ENCODE measurements around the gene RILPL2.
"Not testable (repeated sequence)": the region's sequence is repeated elsewhere in the genome, so short reads cannot be mapped to it uniquely, and the experiment has no call there.

RILPL2 gene

DNA sequence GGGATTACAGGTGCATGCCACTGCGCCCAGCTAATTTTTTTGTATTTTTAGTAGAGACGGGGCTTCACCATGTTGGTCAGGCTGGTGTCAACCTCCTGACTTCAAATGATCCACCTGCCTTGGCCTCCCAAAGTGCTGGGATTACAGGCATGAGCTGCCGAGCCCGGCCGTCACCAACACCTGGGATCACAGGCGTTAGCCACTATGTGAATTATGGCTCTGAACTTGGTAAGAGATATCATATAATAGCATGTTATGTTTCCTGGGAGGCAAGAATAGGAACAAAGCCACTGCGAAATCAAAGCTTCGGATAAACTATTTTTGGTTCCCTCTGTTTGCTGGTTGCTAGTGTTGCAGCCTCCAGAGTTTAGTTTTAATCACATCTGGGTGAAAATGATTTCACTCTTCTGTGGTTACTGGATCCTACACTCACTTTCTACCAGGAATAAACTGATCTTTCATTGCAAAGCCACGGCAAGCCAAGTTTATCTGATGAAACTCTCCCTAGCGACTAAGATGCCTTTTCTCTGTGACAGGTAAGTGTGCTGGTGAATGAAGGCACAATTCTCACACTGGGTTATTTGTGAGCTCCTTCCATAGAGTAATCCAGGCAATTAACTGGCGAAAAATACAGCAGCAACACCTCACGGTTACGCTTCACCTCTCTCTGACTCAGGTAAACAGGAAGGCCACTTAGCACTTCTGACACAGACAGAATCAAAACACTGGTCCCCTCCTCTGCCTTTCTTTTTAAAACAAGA lies 38.2 kb upstream of the RILPL2 start:
- no peaks in the 10 kb centered on the region for H3K4me1 ChIP-seq (ENCODE audit: control insufficient read depth, insufficient read depth, low read length)
- no peaks in the 10 kb centered on the region for H3K27me3 ChIP-seq (ENCODE audit: control insufficient read depth, insufficient read depth, low read length)
- no peaks in the 10 kb centered on the region for H3K36me3 ChIP-seq (ENCODE audit: control insufficient read depth, insufficient read depth, low read length)
- H3K27ac ChIP-seq (ENCODE audit: low read length), result no peak overlapping the region
- no peaks in the 10 kb centered on the region for H3K9me3 ChIP-seq (ENCODE audit: control insufficient read depth, insufficient read depth, low read length)
- no peak overlapping the region for H3K4me3 ChIP-seq (ENCODE audit: low read length)
- no CpG with 5 or more reads among the region's 13 CpGs for WGBS (ENCODE audit: insufficient coverage, insufficient read length)
- no peak for DNase-seq (ENCODE audit: low read depth, low spot score)

GRCh38 chr12:123472438-123472849 lies 36.0 kb upstream of the RILPL2 start:
- H3K27ac ChIP-seq (ENCODE audit: low read length), result no peak overlapping the region
- no peaks in the 10 kb centered on the region for H3K27me3 ChIP-seq (ENCODE audit: control insufficient read depth, insufficient read depth, low read length)
- no peak for DNase-seq (ENCODE audit: low read depth, low spot score)
- no CpG with 5 or more reads among the region's 12 CpGs for WGBS (ENCODE audit: insufficient coverage, insufficient read length)
- no peaks in the 10 kb centered on the region for H3K4me1 ChIP-seq (ENCODE audit: control insufficient read depth, insufficient read depth, low read length)
- no peaks in the 10 kb centered on the region for H3K9me3 ChIP-seq (ENCODE audit: control insufficient read depth, insufficient read depth, low read length)
- H3K36me3 ChIP-seq (ENCODE audit: control insufficient read depth, insufficient read depth, low read length), result no peaks in the 10 kb centered on the region
- no peak overlapping the region for H3K4me3 ChIP-seq (ENCODE audit: low read length)

DNA sequence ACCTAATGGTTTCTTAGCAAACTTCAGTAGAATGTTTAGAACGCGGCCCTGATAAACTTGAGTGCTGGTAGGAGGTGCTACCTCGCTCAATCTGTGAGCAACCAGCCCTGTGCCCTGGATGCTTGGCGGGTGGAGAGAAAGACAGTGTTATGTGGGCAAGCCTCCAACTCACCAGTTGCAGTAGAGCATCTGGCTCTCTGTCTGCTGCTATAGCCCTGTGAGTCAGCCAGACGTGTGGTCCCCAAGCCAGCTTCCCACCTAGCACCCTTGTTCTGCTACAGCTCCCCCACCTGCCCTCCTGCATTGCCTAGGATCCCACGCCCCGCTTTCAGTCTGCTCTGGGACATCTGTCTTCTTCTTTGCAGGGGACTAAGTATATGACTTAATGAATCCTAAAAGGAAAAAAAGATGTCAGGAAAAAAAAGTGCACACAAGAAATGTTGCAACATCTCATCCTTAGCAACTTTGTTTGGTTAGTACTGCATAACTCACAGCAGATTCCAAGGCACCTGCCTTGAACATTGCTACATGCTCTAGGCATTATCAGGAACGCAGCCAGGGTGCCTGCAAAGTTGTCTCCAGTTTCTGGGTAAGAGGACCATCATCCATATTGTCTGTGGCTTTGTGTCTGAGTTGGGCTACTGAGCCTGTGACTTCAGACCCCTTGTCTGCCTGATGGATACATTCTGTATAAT lies 35.0 kb upstream of the RILPL2 start:
- H3K4me3 ChIP-seq (ENCODE audit: low read length), result no peak overlapping the region
- DNase-seq (ENCODE audit: low read depth, low spot score), result no peak
- H3K9me3 ChIP-seq (ENCODE audit: control insufficient read depth, insufficient read depth, low read length), result no peaks in the 10 kb centered on the region
- H3K36me3 ChIP-seq (ENCODE audit: control insufficient read depth, insufficient read depth, low read length), result no peaks in the 10 kb centered on the region
- H3K27ac ChIP-seq (ENCODE audit: low read length), result no peak overlapping the region
- WGBS (ENCODE audit: insufficient coverage, insufficient read length), result no CpG with 5 or more reads among the region's 8 CpGs
- H3K4me1 ChIP-seq (ENCODE audit: control insufficient read depth, insufficient read depth, low read length), result no peaks in the 10 kb centered on the region
- no peaks in the 10 kb centered on the region for H3K27me3 ChIP-seq (ENCODE audit: control insufficient read depth, insufficient read depth, low read length)

DNA sequence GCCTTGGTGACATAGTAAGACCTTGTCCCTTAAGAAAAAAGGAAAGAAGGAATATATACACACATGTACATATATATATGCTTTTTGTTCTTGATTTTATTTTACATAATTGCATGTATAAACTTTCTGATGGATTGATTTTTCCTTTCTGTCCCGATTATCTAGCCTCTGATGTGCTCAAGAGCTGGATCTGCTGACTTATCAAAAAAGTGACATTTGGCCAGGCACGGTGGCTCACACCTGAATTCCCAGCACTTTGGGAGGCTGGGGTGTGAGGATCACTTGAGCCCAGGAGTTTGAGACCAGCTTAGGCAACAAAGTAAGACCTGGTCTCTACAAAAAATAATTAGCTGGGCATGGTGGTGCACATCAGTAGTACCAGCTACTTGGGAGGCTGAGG lies 33.5 kb upstream of the RILPL2 start:
- DNase-seq (ENCODE audit: low read depth, low spot score), result no peak

GRCh38 chr12:123468786-123469185 lies 32.3 kb upstream of the RILPL2 start:
- DNase-seq (ENCODE audit: low read depth, low spot score), result no peak
- H3K4me1 ChIP-seq (ENCODE audit: control insufficient read depth, insufficient read depth, low read length), result no peaks in the 10 kb centered on the region

More for the DNA sequence above, 33.5 kb upstream of the RILPL2 start:
- H3K27me3 ChIP-seq (ENCODE audit: control insufficient read depth, insufficient read depth, low read length), result no peaks in the 10 kb centered on the region
- no CpG with 5 or more reads among the region's 2 CpGs for WGBS (ENCODE audit: insufficient coverage, insufficient read length)
- H3K4me1 ChIP-seq (ENCODE audit: control insufficient read depth, insufficient read depth, low read length), result no peaks in the 10 kb centered on the region
- H3K4me3 ChIP-seq (ENCODE audit: low read length), result no peak overlapping the region
- no peak overlapping the region for H3K27ac ChIP-seq (ENCODE audit: low read length)
- H3K36me3 ChIP-seq (ENCODE audit: control insufficient read depth, insufficient read depth, low read length), result no peaks in the 10 kb centered on the region
- no peaks in the 10 kb centered on the region for H3K9me3 ChIP-seq (ENCODE audit: control insufficient read depth, insufficient read depth, low read length)

DNA sequence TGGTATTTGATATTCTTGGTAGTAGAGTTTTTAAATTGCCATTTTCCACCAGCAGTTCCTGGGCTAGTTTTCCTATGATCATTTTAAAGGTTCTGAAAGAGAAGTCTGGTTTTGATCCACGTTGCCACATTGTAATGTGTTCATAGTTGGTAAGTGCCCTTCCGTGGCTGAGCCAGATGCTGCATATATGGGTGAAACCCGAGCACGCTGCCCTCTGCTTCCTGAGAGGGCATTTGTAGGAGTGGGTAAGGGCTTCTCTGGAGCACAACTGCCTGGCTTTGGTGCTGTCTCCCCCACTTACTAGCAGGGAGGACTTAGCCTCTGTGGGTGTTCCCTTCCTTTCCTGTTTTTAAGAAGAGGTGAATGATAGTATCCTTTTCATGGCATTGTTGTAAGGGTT lies 28.6 kb upstream of the RILPL2 start:
- H3K27ac ChIP-seq (ENCODE audit: low read length), result no peak overlapping the region
- no peak for DNase-seq (ENCODE audit: low read depth, low spot score)
- H3K36me3 ChIP-seq (ENCODE audit: control insufficient read depth, insufficient read depth, low read length), result no peaks in the 10 kb centered on the region
- no CpG with 5 or more reads among the region's 4 CpGs for WGBS (ENCODE audit: insufficient coverage, insufficient read length)
- no peak overlapping the region for H3K4me3 ChIP-seq (ENCODE audit: low read length)
- no peaks in the 10 kb centered on the region for H3K27me3 ChIP-seq (ENCODE audit: control insufficient read depth, insufficient read depth, low read length)
- no peaks in the 10 kb centered on the region for H3K4me1 ChIP-seq (ENCODE audit: control insufficient read depth, insufficient read depth, low read length)
- H3K9me3 ChIP-seq (ENCODE audit: control insufficient read depth, insufficient read depth, low read length), result no peaks in the 10 kb centered on the region

More at GRCh38 chr12:123468786-123469185, 32.3 kb upstream of the RILPL2 start:
- Histone ChIP-seq H3K27me3 (ENCODE audit: control insufficient read depth, insufficient read depth, low read length) (no peaks in the 10 kb centered on the region), H3K9me3 (ENCODE audit: control insufficient read depth, insufficient read depth, low read length) (no peaks in the 10 kb centered on the region), H3K4me3 (ENCODE audit: low read length) (no peak overlapping the region), H3K27ac (ENCODE audit: low read length) (no peak overlapping the region), H3K36me3 (ENCODE audit: control insufficient read depth, insufficient read depth, low read length) (no peaks in the 10 kb centered on the region)
- no CpG with 5 or more reads among the region's 1 CpG for WGBS (ENCODE audit: insufficient coverage, insufficient read length)

- H3K36me3 ChIP-seq (ENCODE audit: control insufficient read depth, insufficient read depth, low read length); H3K27me3 ChIP-seq (ENCODE audit: control insufficient read depth, insufficient read depth, low read length); H3K27ac ChIP-seq (ENCODE audit: low read length); H3K4me3 ChIP-seq (ENCODE audit: low read length); H3K4me1 ChIP-seq (ENCODE audit: control insufficient read depth, insufficient read depth, low read length); H3K9me3 ChIP-seq (ENCODE audit: control insufficient read depth, insufficient read depth, low read length); DNase-seq (ENCODE audit: low read depth, low spot score): not testable (repeated sequence)
- no CpG with 5 or more reads among the region's 11 CpGs for WGBS (ENCODE audit: insufficient coverage, insufficient read length)
Measured at GRCh38 chr12:123463174-123463573, 26.7 kb upstream of the RILPL2 start.

- Histone ChIP-seq H3K27ac (ENCODE audit: low read length) (no peak within 1 kb of the TSS), H3K4me1 (ENCODE audit: control insufficient read depth, insufficient read depth, low read length) (no peaks in the 10 kb centered on the region), H3K36me3 (ENCODE audit: control insufficient read depth, insufficient read depth, low read length) (no peaks in the 10 kb centered on the region), H3K4me3 (ENCODE audit: low read length) (peak within 1 kb of the TSS; percentile 72; the same call in 1 of the 2 replicates), H3K27me3 (ENCODE audit: control insufficient read depth, insufficient read depth, low read length) (no peaks in the 10 kb centered on the region), H3K9me3 (ENCODE audit: control insufficient read depth, insufficient read depth, low read length) (no peaks in the 10 kb centered on the region)
- peak; percentile 60 for DNase-seq (ENCODE audit: low read depth, low spot score)
- no CpG with 5 or more reads among the region's 48 CpGs for WGBS (ENCODE audit: insufficient coverage, insufficient read length)
Measured at GRCh38 chr12:123457980-123458779, 21.7 kb upstream of the RILPL2 start, which contains the start of gene SNRNP35. Gene SNRNP35, plus strand, starts transcription at chr12:123458139. Its CDS starts 7,402 bp downstream, at chr12:123465541.

- H3K27ac ChIP-seq (ENCODE audit: low read length), result no peak overlapping the region
- DNase-seq (ENCODE audit: low read depth, low spot score), result no peak
- H3K36me3 ChIP-seq (ENCODE audit: control insufficient read depth, insufficient read depth, low read length), result no peaks in the 10 kb centered on the region
- no peaks in the 10 kb centered on the region for H3K9me3 ChIP-seq (ENCODE audit: control insufficient read depth, insufficient read depth, low read length)
- H3K4me1 ChIP-seq (ENCODE audit: control insufficient read depth, insufficient read depth, low read length), result no peaks in the 10 kb centered on the region; the same call in 1 of the 2 replicates
- WGBS (ENCODE audit: insufficient coverage, insufficient read length), result no CpG with 5 or more reads among the region's 3 CpGs
- no peaks in the 10 kb centered on the region for H3K27me3 ChIP-seq (ENCODE audit: control insufficient read depth, insufficient read depth, low read length)
- H3K4me3 ChIP-seq (ENCODE audit: low read length), result no peak overlapping the region
Measured at GRCh38 chr12:123453165-123453564, 16.7 kb upstream of the RILPL2 start.

DNA sequence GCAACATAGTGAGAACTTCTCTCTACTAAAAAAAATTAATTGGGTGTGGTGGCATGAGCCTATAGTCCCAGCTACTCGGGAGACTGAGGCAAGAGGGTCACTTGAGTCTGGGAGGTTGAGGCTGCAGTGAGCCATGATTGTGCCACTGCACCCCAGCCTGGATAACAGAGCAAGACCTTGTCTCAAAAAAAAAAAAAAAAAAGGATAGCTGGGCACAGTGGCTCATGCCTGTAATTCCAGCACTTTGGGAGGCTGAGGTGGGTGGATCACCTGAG lies 15.7 kb upstream of the RILPL2 start:
- H3K27me3 ChIP-seq (ENCODE audit: control insufficient read depth, insufficient read depth, low read length); DNase-seq (ENCODE audit: low read depth, low spot score); H3K9me3 ChIP-seq (ENCODE audit: control insufficient read depth, insufficient read depth, low read length); H3K4me3 ChIP-seq (ENCODE audit: low read length); H3K4me1 ChIP-seq (ENCODE audit: control insufficient read depth, insufficient read depth, low read length); H3K27ac ChIP-seq (ENCODE audit: low read length); H3K36me3 ChIP-seq (ENCODE audit: control insufficient read depth, insufficient read depth, low read length): not testable (repeated sequence)
- WGBS (ENCODE audit: insufficient coverage, insufficient read length), result no CpG with 5 or more reads among the region's 1 CpG

All from iPS DF 6.9 (cell line).